ENCODE data around the gene PLD6. TPM values are rescaled to one million over a fixed set of nuclear protein-coding genes. Genes with fewer than 3 reads are reported as not detected.

The PLD6 gene
- total and polyA plus RNA-seq, 8 donors = 3.4 to 5.9 (median 4.6) TPM

- Histone ChIP-seq H3K4me1 (no peaks in the 10 kb centered on the region), H3K27ac (no peak overlapping the region), H3K4me3 (no peak overlapping the region), H3K36me3 (peaks cover under 1 to 100% of the 10 kb centered on the region in 2 donors), H3K27me3 (no peaks in the 10 kb centered on the region), H3K9me3 (no peaks in the 10 kb centered on the region)
- intact Hi-C loops (cut with DNase I) = no loop called here
- TF ChIP-seq CTCF (IDR thresholded peaks at IDR 0.05) = no peak
- no peak for ATAC-seq
- no peak for DNase-seq
Observed at GRCh38 chr17:17226451-17227265, 20.5 kb upstream of the PLD6 start.

GRCh38 chr17:17225901-17226300 lies 19.8 kb upstream of the PLD6 start:
- no peak for DNase-seq
- no peak overlapping the region for H3K27ac ChIP-seq
- H3K9me3 ChIP-seq = no peaks in the 10 kb centered on the region
- H3K4me1 ChIP-seq = no peaks in the 10 kb centered on the region
- no peak overlapping the region for H3K4me3 ChIP-seq
- no peak for ATAC-seq
- H3K27me3 ChIP-seq = no peaks in the 10 kb centered on the region
- no peak for TF ChIP-seq CTCF (IDR thresholded peaks at IDR 0.05)
- intact Hi-C loops (cut with DNase I) = no loop called here
- peaks cover 3 to 100% of the 10 kb centered on the region in 2 donors for H3K36me3 ChIP-seq

GRCh38 chr17:17224137-17224536 lies 18.0 kb upstream of the PLD6 start:
- Histone ChIP-seq H3K4me1 (no peaks in the 10 kb centered on the region), H3K9me3 (no peaks in the 10 kb centered on the region), H3K27me3 (no peaks in the 10 kb centered on the region), H3K27ac (no peak overlapping the region), H3K36me3 (peaks cover 3 to 100% of the 10 kb centered on the region in 2 donors), H3K4me3 (no peak overlapping the region)
- ATAC-seq (no peak), DNase-seq (no peak)
- TF ChIP-seq CTCF (IDR thresholded peaks at IDR 0.05) = no peak
- intact Hi-C loops (cut with DNase I) = no loop called here

GRCh38 chr17:17223736-17224135 lies 17.6 kb upstream of the PLD6 start:
- no peak for TF ChIP-seq CTCF (IDR thresholded peaks at IDR 0.05)
- Histone ChIP-seq H3K9me3 (no peaks in the 10 kb centered on the region), H3K27me3 (no peaks in the 10 kb centered on the region), H3K4me3 (no peak overlapping the region), H3K4me1 (no peaks in the 10 kb centered on the region), H3K36me3 (peaks cover 3 to 100% of the 10 kb centered on the region in 2 donors), H3K27ac (no peak overlapping the region)
- no peak for DNase-seq
- ATAC-seq = no peak
- intact Hi-C loops (cut with DNase I) = no loop called here

- TF ChIP-seq CTCF (IDR thresholded peaks at IDR 0.05) = no peak
- H3K4me3 ChIP-seq = no peak overlapping the region
Observed at GRCh38 chr17:17221329-17221728, 15.2 kb upstream of the PLD6 start.

More at GRCh38 chr17:17221329-17221728, 15.2 kb upstream of the PLD6 start:
- no peak for ATAC-seq
- Histone ChIP-seq H3K4me1 (no peaks in the 10 kb centered on the region), H3K27me3 (no peaks in the 10 kb centered on the region), H3K27ac (no peak overlapping the region), H3K9me3 (no peaks in the 10 kb centered on the region), H3K36me3 (peaks cover 3 to 100% of the 10 kb centered on the region in 2 donors)
- intact Hi-C loops (cut with DNase I) = no loop called here
- no peak for DNase-seq
